ENCODE data around the gene RCOR1. TPM values are rescaled to one million over a fixed set of nuclear protein-coding genes. Genes with fewer than 3 reads are reported as not detected.

The RCOR1 gene
- polyA plus RNA-seq, 1 donor (not counting 4 experiments of a cell fraction or from before 2014, with no cell fraction given) = 27.0 TPM

DNA sequence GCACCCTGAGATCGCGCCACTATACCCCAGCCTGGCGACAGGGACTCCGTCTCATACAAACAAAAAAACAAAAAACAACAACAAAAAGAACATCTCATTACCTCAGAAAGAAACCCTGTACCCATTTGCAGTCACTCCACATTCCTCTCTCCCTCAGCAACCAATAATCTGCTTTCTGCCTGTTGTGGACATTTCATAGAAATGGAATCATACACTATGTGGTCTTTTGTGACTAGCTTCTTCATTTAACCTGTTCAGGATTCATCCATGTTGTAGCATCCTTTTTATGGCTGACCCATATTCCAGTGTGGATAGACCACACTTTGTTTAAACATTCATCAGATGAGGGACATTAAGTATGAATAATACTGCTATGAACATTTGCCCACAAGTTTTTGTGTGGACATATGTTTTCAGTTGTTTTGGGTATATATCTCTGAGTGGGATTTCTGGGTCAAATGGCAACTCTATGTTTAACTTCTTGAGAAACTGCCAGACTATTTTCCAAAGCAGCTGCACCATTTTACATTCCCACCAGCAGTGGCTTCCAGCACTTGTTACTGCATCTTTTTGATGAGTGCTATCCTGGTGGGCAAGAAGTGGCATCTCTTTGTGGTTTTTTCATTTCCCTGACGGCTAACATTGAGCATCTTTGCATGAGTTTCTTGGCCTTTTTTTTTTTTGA lies 5.9 kb upstream of the RCOR1 start:
- no peaks in the 10 kb centered on the region for H3K36me3 ChIP-seq (ENCODE audit: control insufficient read depth in 2 of 2, extremely low read depth in 1 of 2, insufficient read depth in 2 of 2, low read length in 2 of 2)
- H3K4me1 ChIP-seq (ENCODE audit: control insufficient read depth, extremely low read depth, insufficient read depth, low read length) = peaks cover 33% of the 10 kb centered on the region
- FAIRE-seq (no peak), DNase-seq (ENCODE audit: low read depth, low spot score) (no peak)
- H3K4me2 ChIP-seq (ENCODE audit: control insufficient read depth, extremely low read depth, insufficient read depth, low read depth, low read length) = no peak overlapping the region
- H3K9me3 ChIP-seq (ENCODE audit: control insufficient read depth, low read depth, low read length) = no peaks in the 10 kb centered on the region
- no peak overlapping the region for H3K27ac ChIP-seq (ENCODE audit: control insufficient read depth, insufficient read depth, low read length)
- H4K20me1 ChIP-seq (ENCODE audit: control insufficient read depth, extremely low read depth, insufficient read depth, low read length) = no peaks in the 10 kb centered on the region
- H3K27me3 ChIP-seq (ENCODE audit: control insufficient read depth, extremely low read depth, insufficient read depth, low read length) = no peaks in the 10 kb centered on the region
- no peaks in the 10 kb centered on the region for H3K79me2 ChIP-seq (ENCODE audit: control insufficient read depth, insufficient read depth, low read length)
- H3K9me1 ChIP-seq (ENCODE audit: control insufficient read depth, extremely low read depth, insufficient read depth, low read length) = no peaks in the 10 kb centered on the region
- H3K9ac ChIP-seq (ENCODE audit: control insufficient read depth, extremely low read depth, insufficient read depth, low read length) = no peak overlapping the region
- TF ChIP-seq, protein P1, sequence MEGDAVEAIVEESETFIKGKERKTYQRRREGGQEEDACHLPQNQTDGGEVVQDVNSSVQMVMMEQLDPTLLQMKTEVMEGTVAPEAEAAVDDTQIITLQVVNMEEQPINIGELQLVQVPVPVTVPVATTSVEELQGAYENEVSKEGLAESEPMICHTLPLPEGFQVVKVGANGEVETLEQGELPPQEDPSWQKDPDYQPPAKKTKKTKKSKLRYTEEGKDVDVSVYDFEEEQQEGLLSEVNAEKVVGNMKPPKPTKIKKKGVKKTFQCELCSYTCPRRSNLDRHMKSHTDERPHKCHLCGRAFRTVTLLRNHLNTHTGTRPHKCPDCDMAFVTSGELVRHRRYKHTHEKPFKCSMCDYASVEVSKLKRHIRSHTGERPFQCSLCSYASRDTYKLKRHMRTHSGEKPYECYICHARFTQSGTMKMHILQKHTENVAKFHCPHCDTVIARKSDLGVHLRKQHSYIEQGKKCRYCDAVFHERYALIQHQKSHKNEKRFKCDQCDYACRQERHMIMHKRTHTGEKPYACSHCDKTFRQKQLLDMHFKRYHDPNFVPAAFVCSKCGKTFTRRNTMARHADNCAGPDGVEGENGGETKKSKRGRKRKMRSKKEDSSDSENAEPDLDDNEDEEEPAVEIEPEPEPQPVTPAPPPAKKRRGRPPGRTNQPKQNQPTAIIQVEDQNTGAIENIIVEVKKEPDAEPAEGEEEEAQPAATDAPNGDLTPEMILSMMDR (optimal IDR thresholded peaks at IDR 0.05 in 1 of 3, IDR thresholded peaks at IDR 0.05 in 1 of 3, conservative IDR thresholded peaks at IDR 0.05 in 1 of 3; ENCODE audit: extremely low read depth in 1 of 3, insufficient read depth in 2 of 3, low read length in 3 of 3) = no peak
- no peak for TF ChIP-seq EZH2 (IDR thresholded peaks at IDR 0.05; ENCODE audit: low read length)
- H3K4me3 ChIP-seq (ENCODE audit: control insufficient read depth in 2 of 3, extremely low read depth in 1 of 3, insufficient read depth in 2 of 3, low read depth in 1 of 3, low read length in 3 of 3) = no peak overlapping the region
- no peak overlapping the region for H2AFZ ChIP-seq (ENCODE audit: control insufficient read depth, low read length)
- dilution Hi-C loops (cut with MboI; ENCODE audit: extremely low pct_ligation_motif_present, low sequenced_read_pairs) = no loop called here

DNA sequence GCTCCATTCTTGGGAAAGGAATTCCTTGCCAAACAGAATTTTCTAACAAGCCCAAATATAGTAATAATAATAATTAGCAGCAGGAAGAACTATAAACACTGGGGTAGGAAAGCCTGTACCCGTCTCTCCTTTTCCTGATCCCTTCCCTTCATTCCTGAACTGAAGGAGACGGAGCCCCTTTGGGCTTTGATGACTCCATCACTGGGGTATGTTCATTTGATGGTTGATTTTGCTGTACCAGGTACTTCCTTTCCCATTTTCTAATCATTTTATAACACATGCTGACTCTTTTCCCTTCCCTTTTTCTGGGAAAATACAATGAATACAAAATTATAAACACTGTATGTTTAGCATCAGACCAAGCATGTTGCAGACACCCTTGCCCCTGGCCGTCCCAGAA lies 3.6 kb upstream of the RCOR1 start:
- Histone ChIP-seq H3K9me3 (ENCODE audit: control insufficient read depth, low read depth, low read length) (no peaks in the 10 kb centered on the region), H3K4me1 (ENCODE audit: control insufficient read depth, extremely low read depth, insufficient read depth, low read length) (peaks cover 33% of the 10 kb centered on the region), H3K4me3 (ENCODE audit: control insufficient read depth in 2 of 3, extremely low read depth in 1 of 3, insufficient read depth in 2 of 3, low read depth in 1 of 3, low read length in 3 of 3) (no peak overlapping the region), H3K9me1 (ENCODE audit: control insufficient read depth, extremely low read depth, insufficient read depth, low read length) (no peaks in the 10 kb centered on the region), H3K27ac (ENCODE audit: control insufficient read depth, insufficient read depth, low read length) (no peak overlapping the region), H3K4me2 (ENCODE audit: control insufficient read depth, extremely low read depth, insufficient read depth, low read depth, low read length) (peak overlapping the region; percentile 9), H3K9ac (ENCODE audit: control insufficient read depth, extremely low read depth, insufficient read depth, low read length) (no peak overlapping the region), H3K27me3 (ENCODE audit: control insufficient read depth, extremely low read depth, insufficient read depth, low read length) (no peaks in the 10 kb centered on the region), H2AFZ (ENCODE audit: control insufficient read depth, low read length) (peak overlapping the region; percentile 23), H3K79me2 (ENCODE audit: control insufficient read depth, insufficient read depth, low read length) (peaks cover 9% of the 10 kb centered on the region), H4K20me1 (ENCODE audit: control insufficient read depth, extremely low read depth, insufficient read depth, low read length) (peaks cover 2% of the 10 kb centered on the region), H3K36me3 (ENCODE audit: control insufficient read depth in 2 of 2, extremely low read depth in 1 of 2, insufficient read depth in 2 of 2, low read length in 2 of 2) (no peaks in the 10 kb centered on the region)
- TF ChIP-seq EZH2 (IDR thresholded peaks at IDR 0.05; ENCODE audit: low read length) = no peak
- TF ChIP-seq, protein P1 (optimal IDR thresholded peaks at IDR 0.05 in 1 of 3, IDR thresholded peaks at IDR 0.05 in 1 of 3, conservative IDR thresholded peaks at IDR 0.05 in 1 of 3; ENCODE audit: extremely low read depth in 1 of 3, insufficient read depth in 2 of 3, low read length in 3 of 3) = no peak
- FAIRE-seq (no peak), DNase-seq (ENCODE audit: low read depth, low spot score) (no peak)
- dilution Hi-C loops (cut with MboI; ENCODE audit: extremely low pct_ligation_motif_present, low sequenced_read_pairs) = no loop called here

Data from keratinocyte (primary cell).